IMR-90 (cell line): ENCODE data around the gene COL5A1. TPM values are rescaled to one million over a fixed set of nuclear protein-coding genes. Genes with fewer than 3 reads are reported as not detected.

Experiments
- ATAC-seq: fragments of 200-7000 bp; cut with Tn5 transposase; 2 replicates; pipeline ENCODE4 v1.9.1; 2020; ENCODE audit warnings: low read depth, mild to moderate bottlenecking, moderate library complexity
- BruUV-seq: library from RNA; stranded (reverse); fragments of 400-500 nt; replicated peaks from 2 replicates; lab custom pipeline; 2021; lab: Mats Ljungman, UMichigan
- CTCF ChIA-PET: fragments of 300-600 bp; formaldehyde crosslinking; extraction: SDS; loops from one replicate; lab custom pipeline; 2021; ENCODE audit warnings: antibody characterized with exemption; lab: Yijun Ruan, JAX
- POLR2A ChIA-PET: fragments of 300-600 bp; sonication (Branson Sonifier 250); formaldehyde crosslinking; loops from one replicate; lab custom pipeline; 2022; ENCODE audit warnings: antibody characterized with exemption; ENCODE audit not compliant: unreplicated experiment; lab: Charles Lee
- DNase-seq: peaks from one replicate; pipeline ENCODE4 v3.0.0; 2013
- H2AFZ ChIP-seq: replicated peaks from 2 replicates; pipeline ENCODE3; 2013; ENCODE audit warnings: low read length, mild to moderate bottlenecking; ENCODE audit not compliant: poor library complexity
- H2AK5ac ChIP-seq: 2 replicates; pipeline ENCODE4 v1.6.1; 2013; ENCODE audit warnings: low read depth, low read length, inconsistent platforms
- H2AK9ac ChIP-seq: replicated peaks from 2 replicates; pipeline ENCODE3; 2013; ENCODE audit warnings: mild to moderate bottlenecking, low read depth, low read length, moderate library complexity; ENCODE audit not compliant: poor library complexity
- H2BK120ac ChIP-seq: 2 replicates; pipeline ENCODE4 v1.6.1; 2013; ENCODE audit warnings: low read depth, low read length, inconsistent platforms
- H2BK15ac ChIP-seq: 3 replicates; pipeline ENCODE4 v1.6.1; 2013; ENCODE audit warnings: low read depth, low read length, inconsistent platforms
- H2BK20ac ChIP-seq: 2 replicates; pipeline ENCODE4 v1.6.1; 2013; ENCODE audit warnings: low read depth, mild to moderate bottlenecking, inconsistent platforms, low read length, moderate library complexity
- H2BK5ac ChIP-seq: 2 replicates; pipeline ENCODE4 v1.6.1; 2013; ENCODE audit warnings: mild to moderate bottlenecking, low read depth, low read length, inconsistent platforms; ENCODE audit not compliant: poor library complexity, severe bottlenecking
- H3K14ac ChIP-seq: replicated peaks from 2 replicates; pipeline ENCODE4 v1.6.1; 2013; ENCODE audit warnings: low read depth, low read length, inconsistent platforms
- H3K18ac ChIP-seq: 2 replicates; pipeline ENCODE4 v1.6.1; 2013; ENCODE audit warnings: low read depth, low read length, control low read depth
- H3K23ac ChIP-seq: 2 replicates; pipeline ENCODE4 v1.6.1; 2013; ENCODE audit warnings: low read depth, low read length, inconsistent platforms
- H3K27ac ChIP-seq: 2 replicates; pipeline ENCODE4 v1.5.1; 2013; ENCODE audit warnings: mild to moderate bottlenecking, control low read depth, low read length; ENCODE audit not compliant: insufficient read depth
- H3K27me3 ChIP-seq: 2 replicates; pipeline ENCODE4 v1.6.1; 2013; ENCODE audit warnings: low read length; ENCODE audit not compliant: control insufficient read depth, insufficient read depth
- H3K36me3 ChIP-seq: 2 replicates; pipeline ENCODE4 v1.6.1; 2013; ENCODE audit warnings: low read length, mixed read lengths; ENCODE audit not compliant: control insufficient read depth, insufficient read depth
- H3K4ac ChIP-seq: 2 replicates; pipeline ENCODE4 v1.6.1; 2013; ENCODE audit warnings: low read depth, low read length, inconsistent platforms
- H3K4me1 ChIP-seq: 2 replicates; pipeline ENCODE4 v1.6.1; 2013; ENCODE audit warnings: low read length, mixed read lengths; ENCODE audit not compliant: control insufficient read depth, insufficient read depth
- H3K4me2 ChIP-seq: 2 replicates; pipeline ENCODE4 v1.6.1; 2013; ENCODE audit warnings: low read depth, mild to moderate bottlenecking, control low read depth, low read length, moderate library complexity
- H3K4me3 ChIP-seq: 2 replicates; pipeline ENCODE4 v1.5.1; 2013; ENCODE audit warnings: low read depth, mild to moderate bottlenecking, control low read depth, low read length, moderate library complexity; ENCODE audit not compliant: insufficient read depth
- H3K56ac ChIP-seq: 2 replicates; pipeline ENCODE4 v1.6.1; 2013; ENCODE audit warnings: low read length, inconsistent platforms; ENCODE audit not compliant: insufficient read depth; ENCODE audit errors: extremely low read depth
- H3K79me1 ChIP-seq, 2 experiments: 2 replicates each; pipeline ENCODE4 v1.6.1; 2013; ENCODE audit warnings: low read length in 2 of 2, inconsistent platforms in 1 of 2, low read depth in 1 of 2
- H3K9ac ChIP-seq: 2 replicates; pipeline ENCODE4 v1.6.1; 2013; ENCODE audit warnings: low read depth, low read length, control low read depth
- H3K9me1 ChIP-seq: 2 replicates; pipeline ENCODE4 v1.6.1; 2013; ENCODE audit warnings: low read length, inconsistent platforms; ENCODE audit not compliant: insufficient read depth
- H3K9me3 ChIP-seq: 2 replicates; pipeline ENCODE4 v1.6.1; 2013; ENCODE audit warnings: low read length; ENCODE audit not compliant: control insufficient read depth, insufficient read depth
- H4K20me1 ChIP-seq: 2 replicates; pipeline ENCODE4 v1.6.1; 2013; ENCODE audit warnings: low read length, inconsistent platforms; ENCODE audit not compliant: insufficient read depth
- H4K5ac ChIP-seq: 2 replicates; pipeline ENCODE4 v1.6.1; 2013; ENCODE audit warnings: mild to moderate bottlenecking, low read depth, low read length, control low read depth
- H4K8ac ChIP-seq, 2 experiments: 2 replicates each; pipeline ENCODE4 v1.6.1; 2013; ENCODE audit warnings: low read depth in 2 of 2, low read length in 2 of 2, control low read depth in 1 of 2, inconsistent platforms in 1 of 2
- H4K91ac ChIP-seq: 2 replicates; pipeline ENCODE4 v1.6.1; 2013; ENCODE audit warnings: low read depth, low read length, inconsistent platforms; ENCODE audit not compliant: insufficient read depth
- CHD1 ChIP-seq: IDR thresholded peaks from 2 replicates; pipeline ENCODE4 v1.6.1; 2012; ENCODE audit warnings: low read depth, low read length, improper control_type of control experiment
- FOS ChIP-seq: fragments of 150-350 bp; IDR thresholded peaks from 2 replicates; pipeline ENCODE4 v1.6.1; 2016; ENCODE audit warnings: low read depth, low read length
- MAFK ChIP-seq: IDR thresholded peaks from 2 replicates; pipeline ENCODE4 v1.6.1; 2012; ENCODE audit warnings: low read depth, low read length, improper control_type of control experiment
- MAZ ChIP-seq: IDR thresholded peaks from 2 replicates; pipeline ENCODE4 v1.6.1; 2012; ENCODE audit warnings: low read depth, mild to moderate bottlenecking, low read length, improper control_type of control experiment, moderate library complexity, borderline replicate concordance
- POLR2A ChIP-seq: IDR thresholded peaks from 2 replicates; pipeline ENCODE4 v1.6.1; 2012; ENCODE audit warnings: mild to moderate bottlenecking, low read depth, low read length
- RAD21 ChIP-seq: IDR thresholded peaks from 2 replicates; pipeline ENCODE4 v1.6.1; 2012; ENCODE audit warnings: low read length, improper control_type of control experiment
- SMC3 ChIP-seq: fragments of 150-350 bp; IDR thresholded peaks from 2 replicates; pipeline ENCODE4 v1.6.1; 2016; ENCODE audit warnings: low read depth, mild to moderate bottlenecking, antibody characterized with exemption, low read length, moderate library complexity
- WGBS, 2 experiments: methylation state at CpG; one replicate each; pipeline versions ENCODE4 v1.1.5 to v1.1.7; 2013; ENCODE audit warnings: missing lambda C conversion rate in 2 of 2; ENCODE audit not compliant: insufficient read length in 1 of 2; ENCODE audit errors: extremely low coverage in 2 of 2; 5-methylcytosine and 5-hydroxymethylcytosine counted together
- dilution Hi-C: fragments of 300-500 bp; cut with HindIII; formaldehyde crosslinking; loops from one replicate; pipeline ENCODE4 v1.14.3; 2018; ENCODE audit warnings: low sequenced_read_pairs; ENCODE audit not compliant: unreplicated experiment
- in situ Hi-C: fragments of 300-500 bp; cut with MboI; formaldehyde crosslinking; loops from 3 replicates; pipeline ENCODE4 v1.14.3; 2019; ENCODE audit warnings: low sequenced_read_pairs, inconsistent platforms, mixed read lengths
- intact Hi-C: fragments of 100-400 bp; cut with micrococcal nuclease; formaldehyde crosslinking; loops from 2 replicates; pipeline ENCODE4 v1.10.0; 2022
- polyA plus RNA-seq, 3 experiments: library from polyadenylated mRNA; depleted of rRNA; stranded (reverse); fragments of >200 nt; gene quantifications; 2 replicates each; pipeline ENCODE4 v1.2.3, GENCODE V29; 2012; ENCODE audit warnings: low replicate concordance in 1 of 3
- total RNA-seq: library from RNA; depleted of rRNA; stranded (reverse); fragments of >200 nt; gene quantifications from 2 replicates; pipeline ENCODE4 v1.2.3, GENCODE V29; 2012
- TF ChIP-seq, protein P1 (sequence below): fragments of 150-350 bp; IDR thresholded peaks from 2 replicates; pipeline ENCODE4 v1.6.1; 2016; ENCODE audit warnings: low read depth, mild to moderate bottlenecking, low read length, moderate library complexity, borderline replicate concordance

The COL5A1 gene
- total and polyA plus RNA-seq, 2 of the 4 experiments (the other 2 are of a cell fraction): 19.2 to 173 TPM

DNA sequence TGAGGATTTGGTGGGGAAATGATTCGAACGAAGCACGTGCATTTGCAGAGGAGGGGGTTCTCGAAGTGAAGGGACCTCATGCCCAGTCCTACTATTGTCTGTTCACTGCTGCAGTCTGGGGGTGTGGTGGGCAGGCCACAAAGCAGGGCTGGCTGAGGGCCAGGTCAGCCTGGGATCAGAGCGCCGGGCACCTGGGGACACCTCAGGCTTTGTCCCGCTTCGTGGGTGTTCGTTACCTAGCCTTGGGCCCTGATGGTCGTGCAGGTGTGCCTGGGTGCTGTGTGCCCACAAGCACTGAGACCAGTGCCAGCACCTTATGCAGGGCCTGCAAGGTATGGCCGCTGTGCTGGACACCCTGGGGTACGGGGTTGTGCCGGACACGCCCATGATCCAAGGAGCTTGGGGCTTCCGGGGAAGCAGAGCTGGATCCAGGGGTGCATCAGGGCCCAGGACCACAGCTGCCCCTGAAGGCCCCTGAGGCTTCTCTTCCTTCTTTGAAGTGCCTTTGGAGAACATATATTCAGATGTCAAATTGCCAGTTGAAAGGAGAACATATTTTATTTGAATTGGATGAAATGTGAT, 80.6 kb downstream of the COL5A1 start:
- Histone ChIP-seq H2AK5ac (no peak overlapping the region), H3K4ac (no peak overlapping the region), H4K5ac (no peak overlapping the region), H4K20me1 (peaks cover 100% of the 10 kb centered on the region), H3K14ac (no peak overlapping the region), H3K4me3 (no peak overlapping the region), H2AFZ (no peak overlapping the region), H3K79me1 (peaks cover 41 to 99% of the 10 kb centered on the region in 2 experiments), H2BK20ac (no peak overlapping the region), H3K56ac (no peak overlapping the region), H4K91ac (no peak overlapping the region), H2BK15ac (no peak overlapping the region), H2BK5ac (no peak overlapping the region), H3K4me2 (no peak overlapping the region), H3K36me3 (peaks cover 65% of the 10 kb centered on the region), H3K23ac (no peak overlapping the region), H3K27ac (no peak overlapping the region), H3K27me3 (no peaks in the 10 kb centered on the region), H3K18ac (no peak overlapping the region), H3K4me1 (peaks cover 20% of the 10 kb centered on the region), H2BK120ac (no peak overlapping the region), H3K9me3 (no peaks in the 10 kb centered on the region), H3K9ac (no peak overlapping the region), H2AK9ac (no peak overlapping the region), H3K9me1 (peaks cover 44% of the 10 kb centered on the region), H4K8ac (no peak overlapping the region)
- ChIA-PET CTCF (no interaction called here), POLR2A (no interaction called here)
- DNase-seq (no peak), ATAC-seq (no peak)
- dilution Hi-C loops: no loop called here
- no TSS peak for BruUV-seq
- TF ChIP-seq, protein P1, sequence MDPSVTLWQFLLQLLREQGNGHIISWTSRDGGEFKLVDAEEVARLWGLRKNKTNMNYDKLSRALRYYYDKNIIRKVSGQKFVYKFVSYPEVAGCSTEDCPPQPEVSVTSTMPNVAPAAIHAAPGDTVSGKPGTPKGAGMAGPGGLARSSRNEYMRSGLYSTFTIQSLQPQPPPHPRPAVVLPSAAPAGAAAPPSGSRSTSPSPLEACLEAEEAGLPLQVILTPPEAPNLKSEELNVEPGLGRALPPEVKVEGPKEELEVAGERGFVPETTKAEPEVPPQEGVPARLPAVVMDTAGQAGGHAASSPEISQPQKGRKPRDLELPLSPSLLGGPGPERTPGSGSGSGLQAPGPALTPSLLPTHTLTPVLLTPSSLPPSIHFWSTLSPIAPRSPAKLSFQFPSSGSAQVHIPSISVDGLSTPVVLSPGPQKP: no peak
- TF ChIP-seq CHD1 (no peak), RAD21 (no peak), MAFK (no peak), FOS (no peak), MAZ (no peak), SMC3 (no peak), POLR2A (no peak)
- intact Hi-C loops: no loop called here
- in situ Hi-C loops: no loop called here
- 98% methylated on average over 7 of the region's 15 CpGs; no CpG with 5 or more reads in 1 of the 2 experiments for WGBS, 2 experiments
